HepG2 (cell line): ENCODE data around the gene EGFR. TPM values are rescaled to one million over a fixed set of nuclear protein-coding genes. Genes with fewer than 3 reads are reported as not detected.
A peak's percentile ranks its signal among the peaks of the same experiment; 100 is the strongest.

Experiments used
- ATF1 ChIP-seq: IDR thresholded peaks from 2 replicates; pipeline ENCODE4 v1.6.1; 2016; ENCODE audit warnings: mild to moderate bottlenecking, control low read depth
- EED ChIP-seq: sonication (generic); formaldehyde crosslinking; IDR thresholded peaks from 2 replicates; pipeline ENCODE4 v1.5.0; 2020; ENCODE audit warnings: mild to moderate bottlenecking, missing genetic modification reagents
- ERF ChIP-seq: IDR thresholded peaks from 2 replicates; pipeline ENCODE4 v1.6.1; 2018; ENCODE audit warnings: missing biosample characterization, missing genetic modification reagents
- HDAC1 ChIP-seq: sonication (generic); formaldehyde crosslinking; IDR thresholded peaks from 2 replicates; pipeline ENCODE4 v1.5.1; 2020; ENCODE audit warnings: mild to moderate bottlenecking, missing genetic modification reagents
- HES4 ChIP-seq: sonication (generic); formaldehyde crosslinking; IDR thresholded peaks from 2 replicates; pipeline ENCODE4 v1.9.0; 2021; ENCODE audit warnings: mild to moderate bottlenecking, missing genetic modification reagents, borderline replicate concordance
- IKZF4 ChIP-seq: sonication (generic); formaldehyde crosslinking; IDR thresholded peaks from 2 replicates; pipeline ENCODE4 v1.5.1; 2020; ENCODE audit warnings: borderline replicate concordance, mild to moderate bottlenecking, low read depth, missing genetic modification reagents; ENCODE audit errors: not compliant biosample characterization
- IRF2 ChIP-seq: IDR thresholded peaks from 2 replicates; pipeline ENCODE4 v1.6.1; 2018; ENCODE audit warnings: missing genetic modification reagents, missing compliant biosample characterization
- KAT2B ChIP-seq: fragments of 150-350 bp; IDR thresholded peaks from 2 replicates; pipeline ENCODE4 v1.6.1; 2014; ENCODE audit warnings: low read depth, low read length, borderline replicate concordance
- KAT7 ChIP-seq: IDR thresholded peaks from 2 replicates; pipeline ENCODE4 v1.6.1; 2018; ENCODE audit warnings: borderline replicate concordance, missing compliant biosample characterization
- NR2F1 ChIP-seq, 2 experiments: fragments of 450-650 bp in 1 of 2; formaldehyde crosslinking in 1 of 2; IDR thresholded peaks; 2 replicates each; pipeline versions ENCODE4 v1.5.0 to v1.6.1; 2016 to 2020; ENCODE audit warnings: mild to moderate bottlenecking in 1 of 2, missing compliant biosample characterization in 1 of 2, missing genetic modification reagents in 1 of 2, moderate library complexity in 1 of 2
- PAX8 ChIP-seq: sonication (generic); formaldehyde crosslinking; IDR thresholded peaks from 2 replicates; pipeline ENCODE4 v1.8.0; 2022; ENCODE audit warnings: mild to moderate bottlenecking, missing genetic modification reagents, borderline replicate concordance
- REXO4 ChIP-seq: sonication (generic); formaldehyde crosslinking; IDR thresholded peaks from 2 replicates; pipeline ENCODE4 v1.8.0; 2022; ENCODE audit warnings: missing genetic modification reagents, mild to moderate bottlenecking, borderline replicate concordance
- RFXAP ChIP-seq: sonication (generic); formaldehyde crosslinking; IDR thresholded peaks from 2 replicates; pipeline ENCODE4 v1.4.0; 2020; ENCODE audit warnings: missing genetic modification reagents, borderline replicate concordance
- THAP8 ChIP-seq: sonication (generic); formaldehyde crosslinking; IDR thresholded peaks from 2 replicates; pipeline ENCODE4 v1.5.1; 2020; ENCODE audit warnings: missing genetic modification reagents, mild to moderate bottlenecking, borderline replicate concordance
- ZBTB20 ChIP-seq: sonication (generic); formaldehyde crosslinking; IDR thresholded peaks from 2 replicates; pipeline ENCODE4 v1.8.1; 2023; ENCODE audit warnings: missing genetic modification reagents, low read depth, mild to moderate bottlenecking, borderline replicate concordance
- ZHX2 ChIP-seq, 2 experiments: sonication (generic) in 1 of 2; formaldehyde crosslinking in 1 of 2; IDR thresholded peaks; 2 replicates each; pipeline versions ENCODE4 v1.6.1 to v1.9.0; 2014 to 2022; ENCODE audit warnings: antibody characterized with exemption in 1 of 2, borderline replicate concordance in 1 of 2, inconsistent platforms in 1 of 2, low read depth in 1 of 2, missing genetic modification reagents in 1 of 2
- ZNF430 ChIP-seq: sonication (generic); formaldehyde crosslinking; IDR thresholded peaks from 2 replicates; pipeline ENCODE4 v1.9.0; 2021; ENCODE audit warnings: mild to moderate bottlenecking, missing genetic modification reagents
- ZNF441 ChIP-seq: sonication (generic); formaldehyde crosslinking; IDR thresholded peaks from 2 replicates; pipeline ENCODE4 v1.7.0; 2021; ENCODE audit warnings: missing genetic modification reagents, borderline replicate concordance
- ZNF446 ChIP-seq: sonication (generic); formaldehyde crosslinking; IDR thresholded peaks from 2 replicates; pipeline ENCODE4 v1.5.0; 2020; ENCODE audit warnings: mild to moderate bottlenecking, missing genetic modification reagents
- ZNF614 ChIP-seq: IDR thresholded peaks from 2 replicates; pipeline ENCODE4 v1.6.1; 2018; ENCODE audit warnings: missing biosample characterization, missing genetic modification reagents, inconsistent platforms, borderline replicate concordance
- ZSCAN30 ChIP-seq: sonication (generic); formaldehyde crosslinking; IDR thresholded peaks from 2 replicates; pipeline ENCODE4 v1.5.0; 2020; ENCODE audit warnings: mild to moderate bottlenecking, missing genetic modification reagents
- ZSCAN31 ChIP-seq: sonication (generic); formaldehyde crosslinking; IDR thresholded peaks from 2 replicates; pipeline ENCODE4 v1.5.0; 2020; ENCODE audit warnings: low read depth, mild to moderate bottlenecking, missing genetic modification reagents
- polyA plus RNA-seq, 8 experiments: library from polyadenylated mRNA; depleted of rRNA in 3 of 8; stranded (reverse) in 7 of 8; unstranded in 1 of 8; fragments of >200 nt; fragmentation: Illumina TruSeq in 4 of 8; extraction: Trizol in 4 of 8; gene quantifications; 2 replicates each; pipeline versions ENCODE4 v1.2.1 to v1.2.3, GENCODE V29; 2011 to 2016; ENCODE audit warnings: low read depth in 4 of 8, missing spikeins in 1 of 8, mixed read lengths in 1 of 8; ENCODE audit not compliant: insufficient read depth in 1 of 8
- total RNA-seq, 5 experiments: library from RNA; depleted of rRNA; stranded (reverse); fragments of >200 nt; fragmentation: Illumina TruSeq; extraction: Trizol; gene quantifications; 2 replicates each; pipeline ENCODE4 v1.2.3, GENCODE V29; 2016; ENCODE audit warnings: low read depth in 1 of 5

The EGFR gene
- total and polyA plus RNA-seq, 2 of the 13 experiments (the other 11 are each of a cell fraction or from before 2014, with no cell fraction given) = 7.0 to 10.0 TPM

GRCh38 chr7:55254596-55255495 lies 236.0 kb downstream of the EGFR start (continued):
- peak; percentile 51; the same call in 1 of the 2 replicates for TF ChIP-seq REXO4 (CRISPR knock-in tag)
- TF ChIP-seq ERF (CRISPR knock-in tag) = peak; percentile 32; the same call in 1 of the 2 replicates
- peak; percentile 34; the same call in 1 of the 2 replicates for TF ChIP-seq PAX8 (CRISPR knock-in tag)
- TF ChIP-seq EED (CRISPR knock-in tag) = peak; percentile 50; the same call in 1 of the 2 replicates
- 0 out of 2 replicates have a peak, but pooled peaks have one; percentile 31 for TF ChIP-seq ZSCAN31
- no peak for TF ChIP-seq ZBTB20 (CRISPR knock-in tag)
- TF ChIP-seq THAP8 (CRISPR knock-in tag) = no peak
- TF ChIP-seq ZNF446 (CRISPR knock-in tag) = 0 out of 2 replicates have a peak, but pooled peaks have one; percentile 59
- 0 out of 2 replicates have a peak, but pooled peaks have one; percentile 50 for TF ChIP-seq ZNF441 (CRISPR knock-in tag)
- no peak for TF ChIP-seq NR2F1 (CRISPR knock-in tag; IDR thresholded peaks at IDR 0.05)
- no peak for TF ChIP-seq IRF2 (CRISPR knock-in tag)
- TF ChIP-seq ZNF614 (CRISPR knock-in tag) = no peak
- TF ChIP-seq KAT7 (CRISPR knock-in tag) = no peak
- TF ChIP-seq RFXAP (CRISPR knock-in tag) = no peak
- TF ChIP-seq IKZF4 = peak; percentile 71
- no peak for TF ChIP-seq ATF1 (CRISPR knock-in tag)
- TF ChIP-seq HES4 (CRISPR knock-in tag) = 0 out of 2 replicates have a peak, but pooled peaks have one; percentile 52
- no peak for TF ChIP-seq ZHX2 (IDR thresholded peaks at IDR 0.05; ENCODE audit: low read depth)
- no peak for TF ChIP-seq ZHX2 (CRISPR knock-in tag; IDR thresholded peaks at IDR 0.05; ENCODE audit: borderline replicate concordance)
- TF ChIP-seq ZNF430 (CRISPR knock-in tag) = no peak
- no peak for TF ChIP-seq ZSCAN30 (CRISPR knock-in tag)
- TF ChIP-seq HDAC1 = peak; percentile 63; the same call in 1 of the 2 replicates
- no peak for TF ChIP-seq KAT2B
